K562 (cell line): ENCODE data around the gene RASGEF1C. TPM values are rescaled to one million over a fixed set of nuclear protein-coding genes. Genes with fewer than 3 reads are reported as not detected.

Experiments used
- ATAC-seq: fragments of 200-7000 bp; cut with Tn5 transposase; 3 replicates; pipeline ENCODE4 v1.9.1; 2020; ENCODE audit warnings: moderate library complexity
- BruUV-seq: library from RNA; stranded (reverse); fragments of 400-500 nt; replicated peaks from 2 replicates; lab custom pipeline; 2021; lab: Mats Ljungman, UMichigan
- CTCF ChIA-PET: fragments of 300-600 bp; formaldehyde crosslinking; extraction: SDS; loops from one replicate; lab custom pipeline; 2021; ENCODE audit warnings: low intra/inter-chr PET ratio; lab: Yijun Ruan, JAX
- POLR2A ChIA-PET: fragments of 300-600, 350-650 bp; sonication (Branson Sonifier 250); formaldehyde crosslinking; extraction: SDS; loops from one replicate; lab custom pipeline; 2021; ENCODE audit warnings: antibody characterized with exemption, inconsistent platforms; lab: Yijun Ruan, JAX
- DNase-seq, 4 experiments: peaks; one replicate each; pipeline versions ENCODE4 v3.0.0 to v3.0.0-alpha.2; 2011 to 2018; ENCODE audit warnings: low spot score in 3 of 4, mixed read lengths in 3 of 4; ENCODE audit errors: extremely low read depth in 1 of 4
- FAIRE-seq: peaks from 2 replicates; lab custom pipeline; 2011; peaks lifted over from hg19 to GRCh38; lab: Jason Lieb, UNC
- H2AFZ ChIP-seq: 2 replicates; pipeline ENCODE4 v1.6.0; 2011; ENCODE audit warnings: low read depth, low read length, control low read depth, inconsistent platforms
- H3K27ac ChIP-seq: fragments of 200-600 bp; 3 replicates; pipeline ENCODE4 v1.8.0; 2011; ENCODE audit warnings: low read depth, mild to moderate bottlenecking, control low read depth, inconsistent platforms, low read length, moderate library complexity, mixed read lengths; ENCODE audit errors: extremely low read depth
- H3K27me3 ChIP-seq, 2 experiments: fragments of 300-600 bp in 1 of 2; 2 replicates in 1 of 2; 3 replicates in 1 of 2; pipeline versions ENCODE4 v1.6.0 to v1.8.0; 2011; ENCODE audit warnings: inconsistent platforms in 2 of 2, low read length in 2 of 2, mild to moderate bottlenecking in 1 of 2, mixed read lengths in 1 of 2, moderate library complexity in 1 of 2; ENCODE audit not compliant: control insufficient read depth in 2 of 2, insufficient read depth in 2 of 2
- H3K36me3 ChIP-seq: fragments of 300-600 bp; 3 replicates; pipeline ENCODE4 v1.8.0; 2011; ENCODE audit warnings: mild to moderate bottlenecking, low read length, inconsistent platforms; ENCODE audit not compliant: control insufficient read depth, insufficient read depth
- H3K4me1 ChIP-seq, 2 experiments: fragments of 200-600 bp in 1 of 2; replicated peaks in 1 of 2; 2 replicates in 1 of 2; 3 replicates in 1 of 2; pipeline versions ENCODE4 v1.5.1 to v1.8.0; 2011; ENCODE audit warnings: inconsistent platforms in 2 of 2, low read length in 2 of 2, mild to moderate bottlenecking in 1 of 2, mixed read lengths in 1 of 2, moderate library complexity in 1 of 2; ENCODE audit not compliant: control insufficient read depth in 2 of 2, insufficient read depth in 2 of 2
- H3K4me2 ChIP-seq: 2 replicates; pipeline ENCODE4 v1.6.1; 2011; ENCODE audit warnings: low read length, control low read depth, inconsistent platforms, mixed read lengths; ENCODE audit not compliant: insufficient read depth
- H3K4me3 ChIP-seq: fragments of 200-600 bp; sonication (generic), shearing (Covaris generic); 2 replicates; pipeline ENCODE4 v1.5.1; 2016; ENCODE audit warnings: control low read depth, inconsistent platforms
- H3K79me2 ChIP-seq: fragments of 200-600 bp; 3 replicates; pipeline ENCODE4 v1.8.0; 2011; ENCODE audit warnings: low read length, inconsistent platforms; ENCODE audit not compliant: control insufficient read depth, insufficient read depth
- H3K9ac ChIP-seq, 2 experiments: 2 replicates each; pipeline versions ENCODE4 v1.6.0 to v1.6.1; 2011; ENCODE audit warnings: low read depth in 2 of 2, low read length in 2 of 2, control low read depth in 1 of 2, inconsistent platforms in 1 of 2, mild to moderate bottlenecking in 1 of 2, mixed read lengths in 1 of 2; ENCODE audit not compliant: insufficient read depth in 1 of 2
- H3K9me1 ChIP-seq: one replicate; pipeline ENCODE4 v1.6.0; 2011; ENCODE audit warnings: inconsistent platforms, mild to moderate bottlenecking, low read length, moderate library complexity; ENCODE audit not compliant: control insufficient read depth, insufficient read depth
- H3K9me3 ChIP-seq: replicated peaks from 2 replicates; pipeline ENCODE4 v1.5.1; 2011; ENCODE audit warnings: low read depth, low read length, inconsistent platforms; ENCODE audit not compliant: control insufficient read depth, insufficient read depth
- H4K20me1 ChIP-seq: replicated peaks from 2 replicates; pipeline ENCODE4 v1.6.1; 2011; ENCODE audit warnings: low read length, inconsistent platforms, mixed read lengths; ENCODE audit not compliant: control insufficient read depth, insufficient read depth
- CCNT2 ChIP-seq: IDR thresholded peaks from 2 replicates; pipeline ENCODE4 v1.6.1; 2011; ENCODE audit warnings: borderline replicate concordance, low read depth, mild to moderate bottlenecking, moderate library complexity, mixed read lengths, low read length; ENCODE audit not compliant: insufficient read length; ENCODE audit errors: extremely low read depth
- HDGF ChIP-seq: fragments of 450-650 bp; IDR thresholded peaks from 2 replicates; pipeline ENCODE4 v1.6.1; 2016
- PTTG1 ChIP-seq: fragments of 450-650 bp; IDR thresholded peaks from 2 replicates; pipeline ENCODE4 v1.6.1; 2016; ENCODE audit warnings: low read depth, mild to moderate bottlenecking, missing genetic modification characterization, missing compliant biosample characterization
- PYGO2 ChIP-seq: fragments of 450-650 bp; IDR thresholded peaks from 2 replicates; pipeline ENCODE4 v1.6.1; 2016; ENCODE audit warnings: mild to moderate bottlenecking, missing genetic modification characterization, moderate library complexity, missing compliant biosample characterization
- ZC3H11A ChIP-seq: IDR thresholded peaks from 2 replicates; pipeline ENCODE4 v1.6.1; 2012; ENCODE audit warnings: low read depth, low read length, improper control_type of control experiment
- ZKSCAN1 ChIP-seq: fragments of 150-350 bp; IDR thresholded peaks from 2 replicates; pipeline ENCODE4 v1.6.1; 2016; ENCODE audit warnings: low read depth, low read length
- WGBS: fragments of 100-300 bp; shearing (Covaris generic); methylation state at CpG from one replicate; pipeline ENCODE4 v1.1.6; 2016; ENCODE audit warnings: low coverage, mixed read lengths; ENCODE audit not compliant: insufficient coverage; ENCODE audit errors: missing lambda C conversion rate; 5-methylcytosine and 5-hydroxymethylcytosine counted together
- in situ Hi-C: fragments of 300-500 bp; cut with MboI; formaldehyde crosslinking; loops from 4 replicates; pipeline ENCODE4 v1.15.0; 2018; ENCODE audit warnings: inconsistent platforms, mixed read lengths
- intact Hi-C: fragments of 100-400 bp; cut with micrococcal nuclease; formaldehyde crosslinking; loops from 2 replicates; pipeline ENCODE4 v1.14.2; 2022
- polyA plus RNA-seq, 8 experiments: library from polyadenylated mRNA; depleted of rRNA in 4 of 8; stranded (reverse) in 5 of 8; unstranded in 3 of 8; fragments of >200 nt; fragmentation: Nextera tagmentation in 2 of 8; fragmentation: Illumina TruSeq in 1 of 8; extraction: Ambion mirVana in 2 of 8; extraction: Trizol in 1 of 8; gene quantifications; 2 replicates each; pipeline versions ENCODE4 v1.2.1 to v1.2.3, GENCODE V29; 2011 to 2014; ENCODE audit warnings: inconsistent platforms in 1 of 8, missing spikeins in 1 of 8
- total RNA-seq, 7 experiments: library from RNA; depleted of rRNA in 6 of 7; stranded (reverse); fragments of >200 nt in 6 of 7; fragmentation: Illumina TruSeq in 2 of 7; extraction: Trizol in 2 of 7; gene quantifications; 2 replicates each; pipeline versions ENCODE4 v1.2.1 to v1.2.3, GENCODE V29; 2011 to 2021; ENCODE audit warnings: low replicate concordance in 1 of 7
- TF ChIP-seq, protein P1 (sequence below): fragments of 450-650 bp; formaldehyde crosslinking; IDR thresholded peaks from 2 replicates; pipeline ENCODE4 v1.4.0; 2020; ENCODE audit warnings: mild to moderate bottlenecking, mixed read lengths

The RASGEF1C gene
- total and polyA plus RNA-seq, 9 of the 15 experiments (the other 6 are each of a cell fraction or from before 2014, with no cell fraction given): 0.04 to 1.1 (median 0.21) TPM; not detected in 4

DNA sequence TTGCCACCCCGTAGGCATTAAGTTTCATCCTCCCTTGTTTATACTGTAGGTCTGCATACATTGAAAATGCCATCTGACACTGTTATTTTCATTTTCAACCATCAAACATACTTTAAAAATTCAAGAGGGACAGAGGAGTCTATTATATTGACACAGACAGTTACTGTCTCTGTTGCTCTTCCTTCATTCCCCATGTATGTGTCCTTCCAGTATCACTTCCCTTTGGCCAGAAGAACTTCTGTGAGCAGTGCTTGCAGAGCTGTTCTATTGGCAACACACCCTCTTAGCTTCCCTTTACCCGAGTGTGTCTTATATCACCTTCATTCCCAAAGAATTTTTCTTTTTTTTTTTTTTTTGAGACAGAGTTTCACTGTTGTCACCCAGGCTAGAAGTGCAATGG lies 42.8 kb downstream of the RASGEF1C start:
- intact Hi-C loops: no loop called here
- ChIA-PET CTCF (no interaction called here), POLR2A (no interaction called here)
- ATAC-seq (no peak), DNase-seq (no peak), FAIRE-seq (no peak)
- in situ Hi-C loops: no loop called here
- peaks cover 2% of the 10 kb centered on the region; the same call in 1 of the 2 replicates for H4K20me1 ChIP-seq
- peaks cover 27 to 38% of the 10 kb centered on the region in 2 experiments; a peak in 4 of 5 replicates for H3K27me3 ChIP-seq
- peaks cover 0 to 18% of the 10 kb centered on the region in 2 experiments; a peak in 2 of 5 replicates for H3K4me1 ChIP-seq
- no peaks in the 10 kb centered on the region for H3K79me2 ChIP-seq
- H3K9me1 ChIP-seq: no peaks in the 10 kb centered on the region
- no peak overlapping the region for H3K27ac ChIP-seq
- no peaks in the 10 kb centered on the region for H3K36me3 ChIP-seq
- no peak for TF ChIP-seq CCNT2
- H3K4me2 ChIP-seq: no peak overlapping the region
- H3K9ac ChIP-seq: no peak overlapping the region
- no peak overlapping the region for H2AFZ ChIP-seq
- no peaks in the 10 kb centered on the region for H3K9me3 ChIP-seq
- no peak overlapping the region for H3K4me3 ChIP-seq
- 4% methylated on average over 2 of the region's 2 CpGs for WGBS
- no TSS peak for BruUV-seq

DNA sequence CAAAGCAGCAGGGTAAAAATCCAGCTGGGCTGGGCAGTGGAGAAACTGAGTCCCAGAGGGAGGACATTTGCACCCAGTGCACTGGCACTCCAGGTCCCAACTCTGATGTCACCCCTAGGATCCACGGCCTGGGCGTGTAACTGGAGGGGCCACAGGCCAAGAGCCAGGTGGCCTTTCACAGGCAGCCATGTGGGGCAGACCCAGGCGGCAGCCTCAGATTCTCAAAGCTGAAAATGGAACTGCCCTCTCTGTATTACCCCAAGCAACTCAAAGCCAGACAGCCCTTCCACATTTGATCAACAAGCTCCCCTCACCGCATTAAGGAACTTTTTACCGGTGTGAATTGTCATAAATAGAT lies 46.7 kb downstream of the RASGEF1C start:
- no peaks in the 10 kb centered on the region for H4K20me1 ChIP-seq
- ChIA-PET POLR2A (interaction anchor here (0.6 to 0.7 kb wide), 3 partner anchors 18 to 187 kb away, joined by 3 to 4 read pairs (median 3); no protein-coding TSS in a partner anchor), CTCF (interaction anchor here (0.6 kb wide), 1 partner anchor 12 kb away, joined by 3 read pairs; no protein-coding TSS in a partner anchor)
- DNase-seq (no peak), ATAC-seq (no peak), FAIRE-seq (no peak)
- no peaks in the 10 kb centered on the region for H3K36me3 ChIP-seq
- intact Hi-C loops: no loop called here
- H3K4me1 ChIP-seq: peaks cover 0 to 7% of the 10 kb centered on the region in 2 experiments; a peak in 2 of 5 replicates
- no peak overlapping the region for H2AFZ ChIP-seq
- H3K9ac ChIP-seq: no peak overlapping the region
- H3K27me3 ChIP-seq: peaks cover 24 to 41% of the 10 kb centered on the region in 2 experiments
- H3K9me3 ChIP-seq: no peaks in the 10 kb centered on the region
- H3K4me2 ChIP-seq: no peak overlapping the region
- no peaks in the 10 kb centered on the region for H3K79me2 ChIP-seq
- 5% methylated on average over 5 of the region's 5 CpGs for WGBS
- no TSS peak for BruUV-seq
- no peaks in the 10 kb centered on the region for H3K9me1 ChIP-seq
- H3K4me3 ChIP-seq: no peak overlapping the region
- in situ Hi-C loops: no loop called here
- TF ChIP-seq PTTG1 (tag) (no peak), HDGF (no peak), ZKSCAN1 (no peak), ZC3H11A (no peak), PYGO2 (tag) (no peak)
- TF ChIP-seq, protein P1, sequence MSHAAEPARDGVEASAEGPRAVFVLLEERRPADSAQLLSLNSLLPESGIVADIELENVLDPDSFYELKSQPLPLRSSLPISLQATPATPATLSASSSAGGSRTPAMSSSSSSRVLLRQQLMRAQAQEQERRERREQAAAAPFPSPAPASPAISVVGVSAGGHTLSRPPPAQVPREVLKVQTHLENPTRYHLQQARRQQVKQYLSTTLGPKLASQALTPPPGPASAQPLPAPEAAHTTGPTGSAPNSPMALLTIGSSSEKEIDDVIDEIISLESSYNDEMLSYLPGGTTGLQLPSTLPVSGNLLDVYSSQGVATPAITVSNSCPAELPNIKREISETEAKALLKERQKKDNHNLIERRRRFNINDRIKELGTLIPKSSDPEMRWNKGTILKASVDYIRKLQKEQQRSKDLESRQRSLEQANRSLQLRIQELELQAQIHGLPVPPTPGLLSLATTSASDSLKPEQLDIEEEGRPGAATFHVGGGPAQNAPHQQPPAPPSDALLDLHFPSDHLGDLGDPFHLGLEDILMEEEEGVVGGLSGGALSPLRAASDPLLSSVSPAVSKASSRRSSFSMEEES: no peak
- H3K27ac ChIP-seq: no peak overlapping the region
